Measurements from ENCODE around the gene SEMA3G.

SEMA3G gene

DNA sequence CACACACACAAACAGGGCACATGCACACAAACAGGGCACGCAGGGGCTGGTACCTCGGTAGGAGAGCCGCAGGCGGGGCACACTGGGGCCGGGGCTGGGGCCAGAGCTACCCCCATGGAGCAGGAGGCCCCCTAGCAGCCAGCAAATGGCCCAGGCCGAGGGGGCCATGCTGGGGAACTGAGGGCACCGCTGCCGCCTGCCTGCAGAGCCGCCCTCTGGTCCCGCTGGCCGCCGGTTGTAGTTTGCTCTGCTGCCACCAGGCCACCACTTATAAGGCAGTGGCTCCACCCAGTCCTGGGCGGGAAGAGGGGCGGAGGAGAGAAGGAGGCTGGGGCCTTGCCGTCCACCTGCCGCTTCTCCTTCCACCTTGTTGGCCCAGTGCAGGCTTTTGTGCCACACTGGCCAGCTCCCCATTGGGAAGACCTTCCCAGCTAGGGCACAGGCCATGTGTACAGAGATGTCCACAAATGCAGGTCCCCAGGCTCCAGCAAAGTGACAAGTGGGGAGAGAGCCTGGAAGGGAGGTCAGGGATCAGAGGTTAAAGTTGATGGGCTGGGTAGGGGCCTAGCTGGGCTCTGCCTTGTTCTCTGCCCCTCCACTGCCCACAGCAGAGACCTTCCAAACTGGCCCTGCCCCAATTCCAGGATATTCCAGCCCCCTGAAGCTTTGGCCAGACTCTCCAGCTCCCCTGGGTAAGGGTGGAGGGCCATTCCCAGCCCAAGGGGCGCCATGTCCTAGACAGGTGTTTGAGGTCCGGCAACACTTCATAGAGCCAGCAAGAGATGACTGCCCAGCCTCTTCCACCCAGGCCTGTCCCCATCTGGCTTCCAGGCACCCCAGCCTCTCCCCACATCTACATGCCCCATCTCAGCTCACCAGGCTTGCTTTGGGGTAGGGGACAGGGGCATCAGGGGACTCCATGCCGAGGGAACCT lies at the start of gene SEMA3G:
TSS of gene SEMA3G (minus strand) at position 244 of the 934 bp plus-strand sequence. CDS start at position 168, 76 bp downstream.
- no peak for DNase-seq (ENCODE audit: low read depth, low spot score)

DNA sequence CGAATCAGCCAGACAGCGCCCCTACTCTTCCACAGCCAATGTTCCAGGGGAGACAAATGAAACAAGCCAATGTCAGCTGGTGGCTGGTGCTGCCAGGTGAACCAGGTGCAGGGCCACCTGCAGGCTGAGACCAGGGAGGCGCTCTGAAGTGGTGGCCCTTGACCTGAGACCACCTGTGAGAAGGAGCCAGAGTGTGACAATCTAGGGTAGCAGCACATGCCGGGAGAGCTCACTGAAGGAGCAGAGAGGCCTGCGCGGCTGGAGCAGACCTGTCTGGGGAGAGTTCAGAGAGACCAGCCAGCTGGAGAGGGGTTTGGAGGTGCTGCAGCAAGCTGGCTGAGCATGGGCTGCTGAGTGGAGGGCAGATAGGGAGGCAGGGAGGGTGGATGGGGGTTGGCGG lies 49.5 kb upstream of the SEMA3G start:
- no peak for DNase-seq (ENCODE audit: low read depth, low spot score)

DNA sequence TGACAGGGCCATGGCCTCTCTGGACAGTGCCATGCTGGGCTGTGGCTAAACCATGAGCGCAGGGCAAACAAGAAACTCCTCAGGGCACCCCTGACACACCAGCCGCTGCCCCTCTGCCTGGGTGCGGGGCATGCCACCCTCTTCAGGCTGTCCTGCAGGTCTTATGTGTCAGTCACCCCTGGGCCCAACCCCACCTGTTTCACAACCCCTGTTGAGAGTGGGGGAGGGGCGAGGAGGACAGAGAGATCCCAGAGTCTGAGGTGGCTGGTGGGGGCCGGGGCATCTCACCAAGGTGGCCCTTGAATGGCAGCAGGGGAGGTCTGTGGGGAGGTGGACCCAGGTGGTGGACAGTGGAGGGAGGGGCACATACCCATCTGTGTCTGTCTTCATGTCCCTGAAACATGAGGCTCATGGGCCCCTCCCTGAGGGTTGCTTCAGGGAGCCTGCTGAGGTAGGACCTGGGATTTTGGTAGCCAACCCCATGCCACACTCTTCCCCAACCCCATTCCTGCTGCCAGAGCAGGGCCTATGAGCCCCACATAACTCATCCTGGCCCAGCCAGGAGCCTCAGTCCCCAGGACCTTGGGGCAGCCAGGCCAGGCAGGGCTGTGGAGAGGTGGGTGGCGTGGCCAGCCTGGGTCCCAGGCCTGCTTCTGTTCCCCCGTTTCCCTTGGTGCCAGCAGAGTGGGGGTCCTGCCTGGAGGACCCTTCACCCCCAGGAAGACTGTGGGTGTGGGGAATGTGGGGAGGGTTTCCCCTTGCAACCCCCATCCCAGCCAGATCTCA lies 48.5 kb upstream of the SEMA3G start:
- no peak for DNase-seq (ENCODE audit: low read depth, low spot score)

DNA sequence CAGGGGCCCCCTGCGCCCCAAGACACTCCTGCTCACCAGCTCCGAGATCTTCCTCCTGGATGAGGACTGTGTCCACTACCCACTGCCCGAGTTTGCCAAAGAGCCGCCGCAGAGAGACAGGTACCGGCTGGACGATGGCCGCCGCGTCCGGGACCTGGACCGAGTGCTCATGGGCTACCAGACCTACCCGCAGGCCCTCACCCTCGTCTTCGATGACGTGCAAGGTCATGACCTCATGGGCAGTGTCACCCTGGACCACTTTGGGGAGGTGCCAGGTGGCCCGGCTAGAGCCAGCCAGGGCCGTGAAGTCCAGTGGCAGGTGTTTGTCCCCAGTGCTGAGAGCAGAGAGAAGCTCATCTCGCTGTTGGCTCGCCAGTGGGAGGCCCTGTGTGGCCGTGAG lies 47.2 kb upstream of the SEMA3G start:
- no peak for DNase-seq (ENCODE audit: low read depth, low spot score)

DNA sequence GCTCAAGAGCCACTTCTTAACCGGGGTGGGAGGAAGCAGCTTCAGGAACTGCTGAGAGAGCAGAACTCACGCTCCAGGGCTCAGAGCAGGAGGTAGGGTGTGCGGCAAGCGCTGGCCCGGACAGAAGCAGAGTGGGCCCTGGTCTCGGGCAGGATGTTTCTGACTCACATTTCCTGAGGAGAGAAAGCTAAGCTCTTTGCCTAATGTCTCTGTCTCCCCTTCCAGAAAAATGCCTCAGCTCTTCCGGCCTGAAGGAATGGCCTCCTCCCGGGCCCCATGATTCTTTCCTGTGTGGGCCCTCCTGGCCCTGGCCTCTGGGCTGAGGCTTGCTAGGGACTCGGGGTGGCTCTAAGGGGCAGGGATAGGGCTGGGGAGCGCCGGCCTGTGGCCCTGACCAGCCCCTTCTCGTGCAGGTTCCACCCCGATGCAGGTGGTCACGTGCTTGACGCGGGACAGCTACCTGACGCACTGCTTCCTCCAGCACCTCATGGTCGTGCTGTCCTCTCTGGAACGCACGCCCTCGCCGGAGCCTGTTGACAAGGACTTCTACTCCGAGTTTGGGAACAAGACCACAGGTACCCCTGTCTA lies 46.1 kb upstream of the SEMA3G start:
- no peak for DNase-seq (ENCODE audit: low read depth, low spot score)

- no peak for DNase-seq (ENCODE audit: low read depth, low spot score)
Observed at GRCh38 chr3:52490035-52490938, 45.4 kb upstream of the SEMA3G start.

DNA sequence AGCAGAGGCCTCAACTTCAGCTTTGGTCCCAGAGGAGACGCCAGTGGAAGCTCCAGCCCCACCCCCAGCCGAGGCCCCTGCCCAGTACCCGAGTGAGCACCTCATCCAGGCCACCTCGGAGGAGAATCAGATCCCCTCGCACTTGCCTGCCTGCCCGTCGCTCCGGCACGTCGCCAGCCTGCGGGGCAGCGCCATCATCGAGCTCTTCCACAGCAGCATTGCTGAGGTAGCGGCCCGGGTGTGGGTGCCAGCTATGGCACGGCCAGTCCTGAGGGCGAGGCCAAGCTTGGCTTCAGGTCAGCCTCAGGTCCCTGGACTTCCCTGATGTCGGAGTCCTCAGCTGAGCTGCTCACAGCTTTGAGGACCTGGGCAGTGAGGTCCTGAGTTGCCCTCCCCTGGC lies 44.5 kb upstream of the SEMA3G start:
- DNase-seq (ENCODE audit: low read depth, low spot score): no peak

GRCh38 chr3:52488746-52489145 lies 43.8 kb upstream of the SEMA3G start:
- no peak for DNase-seq (ENCODE audit: low read depth, low spot score)

DNA sequence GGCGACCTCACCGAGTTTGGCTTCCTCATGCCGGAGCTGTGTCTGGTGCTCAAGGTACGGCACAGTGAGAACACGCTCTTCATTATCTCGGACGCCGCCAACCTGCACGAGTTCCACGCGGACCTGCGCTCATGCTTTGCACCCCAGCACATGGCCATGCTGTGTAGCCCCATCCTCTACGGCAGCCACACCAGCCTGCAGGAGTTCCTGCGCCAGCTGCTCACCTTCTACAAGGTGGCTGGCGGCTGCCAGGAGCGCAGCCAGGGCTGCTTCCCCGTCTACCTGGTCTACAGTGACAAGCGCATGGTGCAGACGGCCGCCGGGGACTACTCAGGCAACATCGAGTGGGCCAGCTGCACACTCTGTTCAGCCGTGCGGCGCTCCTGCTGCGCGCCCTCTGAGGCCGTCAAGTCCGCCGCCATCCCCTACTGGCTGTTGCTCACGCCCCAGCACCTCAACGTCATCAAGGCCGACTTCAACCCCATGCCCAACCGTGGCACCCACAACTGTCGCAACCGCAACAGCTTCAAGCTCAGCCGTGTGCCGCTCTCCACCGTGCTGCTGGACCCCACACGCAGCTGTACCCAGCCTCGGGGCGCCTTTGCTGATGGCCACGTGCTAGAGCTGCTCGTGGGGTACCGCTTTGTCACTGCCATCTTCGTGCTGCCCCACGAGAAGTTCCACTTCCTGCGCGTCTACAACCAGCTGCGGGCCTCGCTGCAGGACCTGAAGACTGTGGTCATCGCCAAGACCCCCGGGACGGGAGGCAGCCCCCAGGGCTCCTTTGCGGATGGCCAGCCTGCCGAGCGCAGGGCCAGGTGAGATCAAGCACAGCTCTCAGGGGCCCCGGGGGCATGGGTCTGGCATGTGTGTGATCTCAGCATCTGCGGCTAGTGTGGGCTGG lies 43.1 kb upstream of the SEMA3G start:
- DNase-seq (ENCODE audit: low read depth, low spot score): no peak

GRCh38 chr3:52487050-52487787 lies 42.3 kb upstream of the SEMA3G start:
- DNase-seq (ENCODE audit: low read depth, low spot score): no peak

GRCh38 chr3:52484680-52485461 lies 40.0 kb upstream of the SEMA3G start:
- no peak for DNase-seq (ENCODE audit: low read depth, low spot score)

- DNase-seq (ENCODE audit: low read depth, low spot score): no peak
Observed at GRCh38 chr3:52483577-52484381, 38.9 kb upstream of the SEMA3G start.

GRCh38 chr3:52483081-52483480 lies 38.2 kb upstream of the SEMA3G start:
- no peak for DNase-seq (ENCODE audit: low read depth, low spot score)

DNA sequence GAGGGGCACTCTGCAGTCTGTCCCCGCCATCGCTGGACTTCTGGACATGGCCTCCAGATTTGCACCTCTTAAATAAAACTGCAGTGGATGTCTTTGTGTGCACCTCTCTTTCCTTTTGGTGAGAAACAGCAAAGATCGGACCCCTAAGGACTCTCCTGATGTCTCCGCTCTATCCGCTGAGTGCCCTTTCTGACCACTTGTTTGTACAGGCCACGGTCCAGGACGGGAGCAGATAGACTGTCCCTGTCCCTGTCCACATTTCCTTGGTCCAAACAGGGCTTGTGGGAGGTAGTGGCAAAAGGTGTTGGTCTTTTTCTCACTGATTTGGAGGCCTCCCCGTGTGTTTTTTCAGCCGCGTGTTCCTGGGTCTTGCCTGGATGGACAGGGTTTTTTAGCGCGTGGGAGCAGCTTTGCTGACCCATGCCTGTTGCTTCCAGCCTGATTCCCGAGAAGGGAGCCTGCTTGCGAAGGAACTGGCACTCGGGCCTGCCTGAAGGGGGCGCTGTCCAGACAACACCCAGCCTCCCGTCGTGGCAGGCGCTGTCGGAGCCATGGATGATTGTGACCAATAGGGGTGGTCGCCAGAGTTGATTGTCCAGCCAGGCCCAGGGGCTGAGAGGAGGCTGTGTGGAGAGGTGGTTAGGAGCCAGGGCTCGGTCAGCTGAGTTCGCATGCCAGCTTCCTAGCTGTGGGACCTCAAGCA lies 37.1 kb upstream of the SEMA3G start:
- no peak for DNase-seq (ENCODE audit: low read depth, low spot score)

DNA sequence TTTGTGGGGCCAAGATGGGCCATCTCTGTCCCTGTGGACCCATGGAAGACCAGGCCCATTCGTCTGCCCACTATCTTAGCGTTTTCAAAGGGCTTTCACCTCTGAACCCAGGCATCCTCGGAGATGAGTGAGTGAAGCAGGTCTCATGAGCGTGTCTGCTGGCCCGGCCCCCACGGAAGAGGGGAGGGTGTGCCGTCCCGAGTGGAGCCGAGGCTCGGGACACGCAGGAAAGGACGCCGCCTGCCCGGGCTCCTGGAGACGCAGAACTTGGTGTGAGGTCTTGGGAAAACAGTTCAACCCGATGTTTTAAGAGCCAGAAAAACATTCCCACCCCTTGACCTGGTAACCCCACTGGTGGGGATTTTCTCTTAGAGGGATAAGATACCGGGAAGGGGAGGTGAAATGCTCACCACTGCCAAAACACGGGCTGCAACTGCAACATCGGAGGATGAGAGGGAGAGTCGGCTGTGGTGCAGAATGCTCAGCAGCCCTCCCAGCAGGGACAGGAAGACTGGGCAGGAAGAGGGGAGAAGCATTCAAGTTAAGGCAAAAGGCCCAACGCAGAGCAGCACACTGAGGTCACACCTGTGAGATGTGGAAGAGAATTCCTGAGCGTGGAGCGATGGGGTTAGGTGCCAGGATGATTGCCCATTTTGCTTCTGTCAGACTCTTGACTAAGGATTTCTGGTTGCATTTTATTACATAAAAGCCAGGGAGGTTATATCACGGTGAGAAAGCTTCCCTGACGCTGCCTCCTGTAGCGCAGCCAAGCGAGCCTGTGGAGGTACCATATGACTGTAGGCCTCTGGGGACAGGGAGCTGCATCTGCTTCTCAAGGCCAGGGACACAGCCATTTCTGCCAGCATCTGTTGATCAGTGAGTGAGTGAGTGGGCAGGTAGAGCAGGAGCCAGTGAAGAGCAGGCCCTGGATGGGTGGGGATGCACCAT lies 36.1 kb upstream of the SEMA3G start:
- DNase-seq (ENCODE audit: low read depth, low spot score): no peak

All from brain pericyte (primary cell).